Muscle of arm (tissue), 12 donors: ENCODE data around the gene TSPAN16. TPM values are rescaled to one million over a fixed set of nuclear protein-coding genes. Genes with fewer than 3 reads are reported as not detected.
"Not testable (repeated sequence)": the region's sequence is repeated elsewhere in the genome, so short reads cannot be mapped to it uniquely, and the experiment has no call there.

Source experiments
- DNase-seq: peaks from one replicate; pipeline ENCODE4 v3.0.0-alpha.2; 2013
- polyA plus RNA-seq, 12 donors: library from polyadenylated mRNA; unstranded; fragments of 120-200 nt; gene quantifications; one replicate each; pipeline ENCODE4 v1.2.1, GENCODE V29; 2013; ENCODE audit not compliant: insufficient read length in 12 of 12

Gene TSPAN16
- polyA plus RNA-seq, 12 donors: not detected

DNA sequence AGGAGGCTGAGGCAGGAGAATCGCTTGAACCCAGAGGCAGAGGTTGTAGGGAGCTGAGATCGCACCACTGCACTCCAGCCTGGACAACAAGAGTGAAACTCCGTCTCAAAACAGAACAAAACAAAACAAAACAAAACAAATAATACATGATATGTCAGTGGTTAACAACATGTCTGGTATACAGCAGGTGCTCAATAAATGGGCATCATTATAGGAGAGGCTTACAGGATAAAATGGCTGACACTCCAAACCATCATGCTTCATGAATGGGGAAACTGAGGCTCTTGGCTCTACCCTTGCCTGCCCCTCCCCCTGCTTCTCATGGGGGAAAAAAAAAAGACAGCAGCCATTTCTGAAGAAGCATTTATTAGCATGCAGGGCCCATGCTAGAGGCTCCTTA, 46.5 kb downstream of the TSPAN16 start:
- no peak for DNase-seq

- DNase-seq: no peak
Measured at GRCh38 chr19:11345122-11345803, 49.3 kb downstream of the TSPAN16 start.

GRCh38 chr19:11346104-11346940, 50.4 kb downstream of the TSPAN16 start, which contains the start of the genes CCDC159 and TMEM205:
Gene CCDC159, plus strand, starts transcription at chr19:11346519. Its CDS starts 88 bp downstream, at chr19:11346607.
Gene TMEM205, minus strand, starts transcription at chr19:11346268. Its CDS starts 649 bp downstream, at chr19:11345619.
- DNase-seq: peak; percentile 95

DNA sequence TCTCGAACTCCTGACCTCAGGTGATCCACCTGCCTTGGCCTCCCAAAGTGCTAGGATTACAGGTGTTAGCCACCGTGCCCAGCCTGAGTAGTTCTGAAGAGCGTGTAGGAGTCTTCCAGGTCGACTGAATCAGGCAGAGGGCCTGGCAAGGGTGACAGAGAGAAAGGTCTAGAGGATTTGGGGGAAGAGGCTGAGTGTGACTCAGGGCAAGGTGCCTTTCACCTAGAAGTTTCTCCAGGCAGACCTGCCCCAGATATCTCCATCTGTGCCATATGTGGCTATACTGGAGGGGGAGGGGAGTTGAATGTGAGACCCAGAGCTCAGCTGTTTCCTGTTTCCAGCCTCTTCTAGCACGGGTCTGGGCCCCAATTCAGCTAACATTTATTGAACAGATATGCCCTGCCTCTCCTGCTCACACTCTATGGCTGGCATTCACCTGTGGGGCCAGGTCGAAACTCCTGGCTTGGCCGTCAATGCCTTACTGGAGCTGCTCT, 51.6 kb downstream of the TSPAN16 start:
- DNase-seq: no peak

GRCh38 chr19:11349171-11349570, 53.2 kb downstream of the TSPAN16 start:
- no peak for DNase-seq

DNA sequence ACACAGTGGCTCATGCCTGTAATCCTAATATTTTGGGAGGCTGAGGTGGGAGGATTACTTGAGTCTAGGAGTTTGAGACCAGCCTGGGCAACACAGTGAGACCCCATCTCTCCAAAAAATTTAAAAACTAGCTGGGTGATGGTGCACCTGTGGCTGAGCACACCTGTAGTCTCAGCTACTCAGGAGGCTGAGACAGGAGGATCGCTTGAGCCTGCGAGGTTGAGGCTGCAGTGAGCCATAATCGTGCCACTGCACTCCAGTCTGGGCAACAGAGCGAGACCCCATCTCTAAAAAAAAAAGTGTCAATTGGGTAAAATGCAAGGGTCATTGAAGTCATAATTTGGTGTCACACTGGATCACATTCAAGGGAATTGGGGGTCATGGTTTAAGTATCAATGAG, 58.1 kb downstream of the TSPAN16 start:
- not testable (repeated sequence) for DNase-seq

- peak; percentile 89 for DNase-seq
Measured at GRCh38 chr19:11355160-11356073, 59.5 kb downstream of the TSPAN16 start, which contains the start of gene PLPPR2. Gene PLPPR2, plus strand, starts transcription at chr19:11355432. Its CDS starts 2,242 bp downstream, at chr19:11357674.

DNA sequence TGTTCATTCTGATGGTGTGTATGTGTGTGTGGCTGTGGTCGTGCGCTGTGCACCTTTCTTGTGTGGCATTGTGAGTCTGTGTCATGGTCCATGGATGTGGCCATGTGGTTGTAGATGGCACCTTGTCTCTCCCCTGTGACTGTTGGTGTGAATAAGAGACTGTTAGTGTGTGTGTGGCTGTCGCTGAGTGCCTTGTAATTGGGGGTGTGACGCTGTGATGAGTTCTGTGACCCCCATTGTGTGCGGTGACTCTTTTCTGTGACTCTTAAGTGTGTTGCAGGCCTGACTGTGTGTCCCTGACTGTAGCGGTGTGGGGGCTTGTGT, 60.1 kb downstream of the TSPAN16 start:
- no peak for DNase-seq

GRCh38 chr19:11356676-11357550, 61.0 kb downstream of the TSPAN16 start:
- DNase-seq: no peak

DNA sequence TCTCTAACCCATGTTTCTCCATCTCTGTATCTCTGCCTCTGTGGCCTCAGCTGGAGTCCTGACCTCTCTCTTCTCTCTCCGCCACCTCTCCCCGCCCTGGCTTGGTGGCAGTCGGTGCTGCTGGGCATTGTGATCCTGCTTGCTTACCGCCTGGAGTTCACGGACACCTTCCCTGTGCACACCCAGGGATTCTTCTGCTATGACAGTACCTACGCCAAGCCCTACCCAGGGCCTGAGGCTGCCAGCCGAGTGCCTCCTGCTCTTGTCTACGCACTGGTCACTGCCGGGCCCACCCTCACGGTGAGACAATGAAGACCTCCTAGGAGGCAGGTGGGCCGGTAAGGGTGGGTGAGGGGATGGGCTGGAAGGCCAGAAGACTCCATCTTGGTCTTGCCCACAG, 63.5 kb downstream of the TSPAN16 start:
- DNase-seq: no peak

DNA sequence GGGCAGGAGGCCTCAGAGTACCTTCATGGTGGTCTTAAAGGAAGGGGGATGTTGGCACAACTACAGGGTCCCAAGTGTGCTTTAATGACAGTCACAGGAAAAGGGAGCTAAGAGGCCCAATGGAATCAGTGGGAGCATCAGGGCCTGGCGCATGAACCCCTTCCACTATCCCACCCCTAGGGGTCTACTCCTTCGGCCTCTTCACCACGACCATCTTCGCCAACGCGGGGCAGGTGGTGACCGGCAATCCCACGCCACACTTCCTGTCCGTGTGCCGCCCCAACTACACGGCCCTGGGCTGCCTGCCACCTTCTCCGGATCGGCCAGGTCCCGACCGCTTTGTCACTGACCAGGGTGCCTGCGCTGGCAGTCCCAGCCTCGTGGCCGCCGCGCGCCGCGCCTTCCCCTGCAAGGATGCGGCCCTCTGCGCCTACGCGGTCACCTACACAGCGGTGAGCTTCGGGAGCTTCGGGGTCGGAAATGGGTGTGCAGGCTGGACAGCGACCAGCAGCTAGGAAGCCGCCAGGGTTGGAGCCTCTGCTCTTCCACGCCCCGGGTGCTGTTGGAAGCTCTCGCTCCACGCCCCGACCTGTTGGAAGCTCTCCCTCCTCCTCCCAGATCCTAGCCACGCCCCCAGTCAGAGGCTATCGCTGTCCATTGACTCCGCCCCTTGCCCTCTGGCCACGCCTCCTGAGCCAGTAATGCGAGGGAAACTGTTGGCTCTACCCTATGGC, 65.2 kb downstream of the TSPAN16 start:
- no peak for DNase-seq

DNA sequence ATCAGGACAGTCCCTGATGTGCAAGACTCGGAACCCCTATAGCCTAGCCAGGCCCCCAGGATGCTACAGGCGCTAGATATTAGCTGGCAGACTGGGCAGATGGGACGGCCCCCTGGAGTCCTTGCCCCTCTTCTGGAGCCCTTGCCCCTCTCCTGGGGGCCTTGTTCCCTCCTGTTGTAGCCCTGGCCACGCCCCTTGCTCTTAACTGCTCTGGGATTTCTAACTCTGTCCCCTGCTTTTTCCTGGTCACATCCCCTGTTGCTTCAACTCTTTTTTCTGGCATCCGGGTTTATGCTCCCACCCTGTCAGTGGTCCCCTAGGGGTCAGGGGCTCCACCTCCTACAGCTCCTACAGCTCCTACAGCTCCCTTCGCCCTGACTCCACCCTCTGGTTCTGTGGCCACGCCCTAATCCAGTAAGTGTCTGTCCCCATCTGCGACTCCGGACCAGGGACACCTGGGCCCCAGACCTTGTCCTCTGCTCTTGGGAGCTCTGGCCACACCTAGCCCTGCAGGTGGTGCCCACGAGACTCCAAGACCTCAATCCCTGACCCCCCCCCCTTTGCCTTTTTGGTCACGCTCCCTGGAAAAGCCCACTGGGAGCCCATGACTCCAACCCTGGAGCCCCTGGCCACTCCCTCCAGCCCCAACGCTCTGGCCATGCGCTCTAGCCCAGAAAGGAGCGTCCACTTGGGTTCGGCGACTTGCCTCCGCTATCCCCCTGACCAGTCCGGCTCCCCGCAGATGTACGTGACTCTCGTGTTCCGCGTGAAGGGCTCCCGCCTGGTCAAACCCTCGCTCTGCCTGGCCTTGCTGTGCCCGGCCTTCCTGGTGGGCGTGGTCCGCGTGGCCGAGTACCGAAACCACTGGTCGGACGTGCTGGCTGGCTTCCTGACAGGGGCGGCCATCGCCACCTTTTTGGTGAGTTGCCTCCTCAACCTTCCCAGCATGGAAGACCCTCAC, 66.1 kb downstream of the TSPAN16 start:
- no peak for DNase-seq

DNA sequence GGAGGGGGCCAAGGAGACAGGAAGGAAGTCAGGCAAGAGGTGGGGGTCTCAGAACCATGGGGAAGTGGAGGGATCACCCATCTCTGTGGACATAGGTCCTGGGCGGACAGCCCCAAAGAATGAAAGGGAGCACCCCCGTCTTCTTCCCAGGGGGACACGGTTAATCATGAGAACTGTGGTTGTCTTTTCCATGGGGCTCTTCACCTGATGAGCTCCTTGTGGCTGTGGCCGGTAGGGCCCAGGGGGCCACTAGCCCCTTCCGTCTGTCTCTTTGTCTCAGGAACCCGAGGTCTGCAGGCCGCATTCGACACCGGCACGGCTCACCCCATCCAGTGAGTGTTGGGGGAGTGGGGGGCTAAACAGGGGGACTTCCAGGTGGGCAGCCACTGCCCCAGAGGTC, 67.9 kb downstream of the TSPAN16 start:
- no peak for DNase-seq

- DNase-seq: no peak
Measured at GRCh38 chr19:11364296-11364904, 68.4 kb downstream of the TSPAN16 start.

DNA sequence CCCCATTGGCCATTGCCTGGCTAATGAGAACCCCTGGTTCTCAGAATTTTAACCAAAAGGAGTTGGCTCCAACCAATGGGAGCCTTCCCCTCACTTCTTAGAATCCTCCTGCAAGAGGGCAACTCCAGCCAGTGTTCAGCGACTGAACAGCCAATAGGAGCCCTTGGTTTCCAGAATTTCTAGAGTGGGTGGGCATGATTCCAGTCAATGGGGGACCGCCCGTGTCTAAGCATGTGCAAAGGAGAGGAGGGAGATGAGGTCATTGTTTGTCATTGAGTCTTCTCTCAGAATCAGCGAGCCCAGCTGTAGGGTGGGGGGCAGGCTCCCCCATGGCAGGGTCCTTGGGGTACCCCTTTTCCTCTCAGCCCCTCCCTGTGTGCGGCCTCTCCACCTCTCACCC, 69.0 kb downstream of the TSPAN16 start:
- DNase-seq: no peak
